ENCODE data around the gene DSG4. TPM values are rescaled to one million over a fixed set of nuclear protein-coding genes. Genes with fewer than 3 reads are reported as not detected.

The DSG4 gene
- total RNA-seq, 2 donors from 2014 or later = not detected

- 77 to 82% methylated on average over 5 of the region's 5 CpGs for WGBS, 2 donors
- no peak overlapping the region for H3K27ac ChIP-seq
- ATAC-seq (no peak), DNase-seq (no peak)
- intact Hi-C loops (cut with DNase I) = no loop called here
- H3K9me3 ChIP-seq = no peaks in the 10 kb centered on the region
- no peak overlapping the region for H3K4me3 ChIP-seq
- no peaks in the 10 kb centered on the region for H3K4me1 ChIP-seq
- TF ChIP-seq CTCF (IDR thresholded peaks at IDR 0.05) = no peak
- TF ChIP-seq POLR2A (IDR thresholded peaks at IDR 0.05) = no peak
- no peaks in the 10 kb centered on the region for H3K27me3 ChIP-seq
- H3K36me3 ChIP-seq (replicated peaks in 1 of 2; ENCODE audit: insufficient read depth in 1 of 2, low read depth in 2 of 2) = no peaks in the 10 kb centered on the region
These were observed 20.6 kb upstream of the DSG4 start for GRCh38 chr18:31356025-31356424.

GRCh38 chr18:31364190-31364589, 12.4 kb upstream of the DSG4 start:
- no peak overlapping the region for H3K27ac ChIP-seq
- TF ChIP-seq CTCF (IDR thresholded peaks at IDR 0.05) (no peak), POLR2A (IDR thresholded peaks at IDR 0.05) (no peak)
- DNase-seq = no peak
- H3K27me3 ChIP-seq = no peaks in the 10 kb centered on the region
- WGBS, 2 donors = 87 to 88% methylated on average over 4 of the region's 4 CpGs
- intact Hi-C loops (cut with DNase I) = no loop called here
- no peak overlapping the region for H3K4me3 ChIP-seq
- ATAC-seq = no peak
- no peaks in the 10 kb centered on the region for H3K9me3 ChIP-seq
- H3K36me3 ChIP-seq (replicated peaks in 1 of 2; ENCODE audit: insufficient read depth in 1 of 2, low read depth in 2 of 2) = no peaks in the 10 kb centered on the region
- H3K4me1 ChIP-seq = no peaks in the 10 kb centered on the region

GRCh38 chr18:31369478-31369877, 7.1 kb upstream of the DSG4 start:
- Histone ChIP-seq H3K27me3 (no peaks in the 10 kb centered on the region), H3K27ac (no peak overlapping the region), H3K4me3 (no peak overlapping the region), H3K4me1 (no peaks in the 10 kb centered on the region), H3K36me3 (replicated peaks in 1 of 2; ENCODE audit: insufficient read depth in 1 of 2, low read depth in 2 of 2) (no peaks in the 10 kb centered on the region), H3K9me3 (no peaks in the 10 kb centered on the region)
- no peak for DNase-seq
- ATAC-seq = no peak
- intact Hi-C loops (cut with DNase I) = no loop called here
- TF ChIP-seq CTCF (IDR thresholded peaks at IDR 0.05) (no peak), POLR2A (IDR thresholded peaks at IDR 0.05) (no peak)

- DNase-seq (no peak), ATAC-seq (no peak)
- Histone ChIP-seq H3K9me3 (no peaks in the 10 kb centered on the region), H3K36me3 (replicated peaks in 1 of 2; ENCODE audit: insufficient read depth in 1 of 2, low read depth in 2 of 2) (no peaks in the 10 kb centered on the region), H3K27ac (no peak overlapping the region), H3K4me3 (no peak overlapping the region), H3K27me3 (no peaks in the 10 kb centered on the region), H3K4me1 (no peaks in the 10 kb centered on the region)
- TF ChIP-seq CTCF (IDR thresholded peaks at IDR 0.05) = no peak
- no peak for TF ChIP-seq POLR2A (IDR thresholded peaks at IDR 0.05)
- intact Hi-C loops (cut with DNase I) = no loop called here
These were observed 4.6 kb upstream of the DSG4 start for GRCh38 chr18:31371989-31372388.

- no peak for TF ChIP-seq POLR2A (IDR thresholded peaks at IDR 0.05)
- TF ChIP-seq CTCF (IDR thresholded peaks at IDR 0.05) = no peak
- Histone ChIP-seq H3K9me3 (no peaks in the 10 kb centered on the region), H3K36me3 (replicated peaks in 1 of 2; ENCODE audit: insufficient read depth in 1 of 2, low read depth in 2 of 2) (no peaks in the 10 kb centered on the region), H3K4me1 (no peaks in the 10 kb centered on the region), H3K4me3 (no peak overlapping the region), H3K27ac (no peak overlapping the region), H3K27me3 (no peaks in the 10 kb centered on the region)
- 79 to 87% methylated on average over 4 of the region's 4 CpGs for WGBS, 2 donors
- ATAC-seq (no peak), DNase-seq (no peak)
- intact Hi-C loops (cut with DNase I) = no loop called here
These were observed 2.9 kb upstream of the DSG4 start for GRCh38 chr18:31373641-31374040.

Measured in body of pancreas (tissue), 4 donors.